ENCODE results near the gene MRPL55. TPM values are rescaled to one million over a fixed set of nuclear protein-coding genes. Genes with fewer than 3 reads are reported as not detected.

Gene MRPL55
- total and polyA plus RNA-seq, 2 of the 13 experiments (the other 11 are each of a cell fraction or from before 2014, with no cell fraction given) = 58.6 to 92.9 TPM

- TF ChIP-seq DMTF1 (CRISPR knock-in tag; IDR thresholded peaks at IDR 0.05) (no peak), RAD51 (IDR thresholded peaks at IDR 0.05; ENCODE audit: borderline replicate concordance) (no peak), ZNF781 (CRISPR knock-in tag; IDR thresholded peaks at IDR 0.05; ENCODE audit: borderline replicate concordance, not compliant biosample characterization) (no peak), MXD3 (CRISPR knock-in tag; IDR thresholded peaks at IDR 0.05) (0 out of 2 replicates have a peak, but pooled peaks have one; percentile 18), RXRB (CRISPR knock-in tag; IDR thresholded peaks at IDR 0.05; ENCODE audit: borderline replicate concordance) (no peak), FOXC1 (CRISPR knock-in tag; IDR thresholded peaks at IDR 0.05; ENCODE audit: borderline replicate concordance) (no peak), ELF4 (CRISPR knock-in tag; IDR thresholded peaks at IDR 0.05; ENCODE audit: borderline replicate concordance) (no peak), CBX5 (CRISPR knock-in tag; IDR thresholded peaks at IDR 0.05; ENCODE audit: borderline replicate concordance) (no peak), NKX3-1 (CRISPR knock-in tag; IDR thresholded peaks at IDR 0.05) (no peak), NR2F1 (CRISPR knock-in tag; IDR thresholded peaks at IDR 0.05) (0 out of 4 replicates have a peak, but pooled peaks of 1 of the 2 experiments have one; percentile 23), ZNF224 (CRISPR knock-in tag; IDR thresholded peaks at IDR 0.05) (no peak), PBX2 (CRISPR knock-in tag; IDR thresholded peaks at IDR 0.05) (no peak), TCF12 (IDR thresholded peaks at IDR 0.05) (no peak), TCF12 (CRISPR knock-in tag; IDR thresholded peaks at IDR 0.05) (no peak), HMG20B (CRISPR knock-in tag; conservative IDR thresholded peaks at IDR 0.05) (no peak), ZNF567 (CRISPR knock-in tag; IDR thresholded peaks at IDR 0.05; ENCODE audit: borderline replicate concordance) (no peak; the same call in 1 of the 2 replicates), MAF1 (CRISPR knock-in tag; IDR thresholded peaks at IDR 0.05; ENCODE audit: borderline replicate concordance) (0 out of 2 replicates have a peak, but pooled peaks have one; percentile 32), MYC (CRISPR knock-in tag; IDR thresholded peaks at IDR 0.05; ENCODE audit: borderline replicate concordance) (peak; percentile 42; the same call in 1 of the 2 replicates), ATF4 (CRISPR knock-in tag; IDR thresholded peaks at IDR 0.05) (no peak), FOXA1 (IDR thresholded peaks at IDR 0.05) (no peak), FOXA1 (CRISPR knock-in tag; IDR thresholded peaks at IDR 0.05) (no peak), ZNF766 (CRISPR knock-in tag; IDR thresholded peaks at IDR 0.05; ENCODE audit: borderline replicate concordance) (peak; percentile 62; the same call in 1 of the 2 replicates), ZNF430 (CRISPR knock-in tag; IDR thresholded peaks at IDR 0.05) (no peak)
These were observed 40.5 kb upstream of the MRPL55 start, which contains the start of gene GJC2 (continued) for GRCh38 chr1:228149406-228150119.

All from HepG2 (cell line).